DMS79 (cell line): ENCODE data around the gene RFXAP.

ENCODE experiments used
- DNase-seq: peaks from one replicate; lab custom pipeline; 2025; lab: John Stamatoyannopoulos, UW

The RFXAP gene

GRCh38 chr13:36817996-36818803, 822 bp upstream of the RFXAP start:
- DNase-seq = no peak

DNA sequence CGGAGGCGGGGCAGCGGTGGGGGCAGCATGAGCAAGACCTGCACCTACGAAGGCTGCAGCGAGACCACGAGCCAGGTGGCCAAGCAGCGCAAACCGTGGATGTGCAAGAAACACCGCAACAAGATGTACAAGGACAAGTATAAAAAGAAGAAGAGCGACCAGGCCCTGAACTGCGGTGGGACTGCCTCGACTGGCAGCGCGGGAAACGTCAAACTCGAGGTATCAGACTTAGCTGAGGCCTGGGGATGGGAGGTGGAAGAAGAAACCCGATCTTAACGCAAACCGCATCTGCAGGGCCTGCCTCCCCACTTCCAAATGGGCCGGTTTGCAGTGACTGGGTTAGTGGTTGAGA, 693 bp downstream of the RFXAP start:
- DNase-seq = no peak

GRCh38 chr13:36820222-36820621, 1.2 kb downstream of the RFXAP start:
- no peak for DNase-seq

DNA sequence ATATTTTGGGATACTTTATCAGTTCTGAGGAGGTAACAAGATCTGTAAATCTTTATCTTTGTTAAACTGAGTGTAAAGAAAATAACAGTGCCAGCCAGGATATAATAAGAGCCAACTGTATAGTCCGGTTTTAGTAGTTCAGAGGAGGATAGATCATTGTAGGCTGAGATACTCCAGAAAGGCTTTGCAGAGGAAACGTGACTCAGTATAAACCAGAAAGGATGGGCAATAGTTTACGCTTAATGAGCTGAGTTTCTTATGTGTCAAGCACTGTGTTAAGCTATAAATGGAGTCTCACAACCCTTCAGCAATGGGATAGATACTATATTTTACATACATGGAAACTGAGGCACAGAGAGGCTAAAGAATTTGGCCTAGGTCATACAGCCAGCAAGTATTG, 3.8 kb downstream of the RFXAP start:
- DNase-seq = no peak

- DNase-seq = no peak
These were observed 10.7 kb downstream of the RFXAP start for GRCh38 chr13:36829753-36830152.

- no peak for DNase-seq
These were observed 12.3 kb downstream of the RFXAP start for GRCh38 chr13:36831291-36831690.

DNA sequence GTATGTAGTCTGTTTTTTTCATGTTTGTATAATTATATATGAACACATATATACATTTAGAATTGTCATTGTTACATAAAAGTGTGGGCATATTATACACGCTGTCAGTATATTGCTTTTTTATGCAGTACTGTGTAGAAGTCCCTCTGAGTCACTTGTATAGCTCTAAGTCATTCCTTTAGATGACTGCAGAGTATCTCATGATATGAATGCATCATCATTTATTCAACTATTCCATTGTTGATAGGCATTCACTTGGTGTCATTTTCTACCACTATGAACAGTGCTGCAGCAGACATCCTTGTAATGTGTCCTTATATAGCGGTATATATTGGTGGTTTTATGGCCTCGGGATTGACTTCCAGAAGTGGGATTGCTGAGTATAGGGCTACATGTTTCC, 15.3 kb downstream of the RFXAP start:
- no peak for DNase-seq

GRCh38 chr13:36837354-36838092, 18.5 kb downstream of the RFXAP start:
- DNase-seq = no peak

GRCh38 chr13:36839281-36839680, 20.3 kb downstream of the RFXAP start:
- peak; percentile 24 for DNase-seq

DNA sequence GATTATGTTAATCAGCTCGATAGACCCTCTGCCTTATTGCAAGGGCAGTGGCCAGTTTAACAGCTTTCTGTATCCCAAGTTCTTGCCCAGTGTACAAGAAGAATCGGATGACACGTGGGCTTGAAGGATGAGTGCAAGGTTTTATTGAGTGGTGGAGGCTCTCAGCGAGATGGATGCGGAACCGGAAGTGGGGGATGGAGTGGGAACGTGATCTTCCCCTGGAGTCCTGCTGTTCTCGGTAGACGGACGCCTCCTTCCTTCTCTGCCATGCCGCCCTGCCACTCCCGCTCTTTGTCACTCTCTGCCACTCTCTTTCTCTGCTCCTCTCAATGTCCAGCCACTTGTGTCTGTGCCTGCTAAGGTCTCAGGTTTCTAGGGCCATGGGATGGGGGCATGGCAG, 21.0 kb downstream of the RFXAP start:
- no peak for DNase-seq

DNA sequence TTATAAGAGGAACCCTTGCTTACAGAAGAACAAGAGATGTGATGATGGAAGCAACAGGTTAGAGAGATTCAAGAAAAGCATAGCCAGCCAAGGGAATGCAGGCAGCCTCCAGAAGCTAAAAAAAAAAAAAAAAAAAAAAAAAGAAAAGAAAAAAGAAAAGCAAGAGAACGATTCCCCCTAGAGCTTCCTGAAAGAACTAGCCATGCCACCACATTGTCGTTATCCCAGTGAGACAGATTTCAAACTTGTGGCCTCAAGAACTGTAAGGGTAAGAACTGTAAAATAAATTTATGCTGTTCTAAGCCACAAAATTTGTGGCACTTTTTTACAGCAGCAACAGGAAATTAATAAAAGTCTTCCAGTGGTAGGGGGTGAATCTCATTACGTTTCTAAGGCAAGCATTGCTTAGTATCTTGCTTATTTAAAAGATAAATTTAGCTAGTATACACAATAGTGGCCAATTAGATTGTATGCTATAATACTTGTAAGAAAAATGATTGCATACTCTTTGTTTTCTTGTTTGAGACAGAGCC, 21.8 kb downstream of the RFXAP start:
- no peak for DNase-seq

DNA sequence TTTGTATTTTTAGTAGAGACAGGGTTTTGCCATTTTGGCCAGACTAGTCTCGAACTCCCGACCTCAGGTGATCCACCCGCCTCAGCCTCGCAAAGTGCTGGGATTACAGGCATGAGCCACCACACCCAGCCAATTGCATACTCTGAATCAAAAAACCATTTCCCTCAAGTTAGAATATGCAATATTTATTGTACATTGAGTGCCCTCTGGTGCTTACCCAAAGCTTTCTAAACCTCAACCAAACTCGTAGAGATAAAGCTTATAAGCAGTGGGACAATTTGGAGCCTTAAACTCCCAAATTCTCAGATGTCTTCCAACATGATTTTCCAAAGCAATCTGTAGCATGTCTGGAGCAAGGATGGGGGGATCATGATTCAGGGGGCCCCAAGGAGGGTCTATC, 22.4 kb downstream of the RFXAP start:
- no peak for DNase-seq

- no peak for DNase-seq
These were observed 28.6 kb downstream of the RFXAP start for GRCh38 chr13:36847606-36848005.

DNA sequence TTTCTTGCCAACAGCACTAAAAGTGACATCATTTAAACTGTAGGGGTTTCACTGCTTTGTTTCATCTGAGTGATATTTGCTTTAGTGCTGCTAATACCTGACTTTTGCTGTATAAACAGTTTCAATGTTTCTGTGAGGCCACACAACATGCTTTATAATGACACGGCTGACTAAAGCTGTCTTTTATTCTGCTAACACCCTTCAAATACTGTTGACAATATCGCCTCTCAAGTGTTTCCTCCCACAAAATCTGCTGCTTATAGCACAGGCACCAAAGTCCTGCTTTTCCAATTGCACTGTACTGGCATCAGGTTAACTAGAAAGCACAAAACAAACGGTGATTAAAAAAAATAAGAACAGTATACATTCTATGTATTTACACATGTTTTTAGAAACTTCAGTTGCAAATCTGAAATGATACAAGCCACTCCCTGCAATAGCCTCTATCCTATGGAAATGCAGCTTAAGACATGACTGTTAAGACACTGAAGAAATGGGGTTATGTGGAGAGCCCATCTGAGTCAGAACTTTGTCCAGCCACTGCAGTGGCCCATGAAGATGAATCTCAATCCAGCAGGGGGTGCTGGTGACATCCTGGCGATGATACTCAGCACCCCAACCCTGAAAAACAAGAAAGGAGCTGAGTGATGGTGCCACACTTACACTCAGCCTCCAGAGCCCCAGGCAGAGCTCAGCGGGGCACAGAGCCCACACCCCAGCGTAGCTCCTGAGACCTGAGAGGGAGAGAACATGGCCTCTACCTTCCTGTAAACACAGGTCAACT, 29.4 kb downstream of the RFXAP start:
- DNase-seq = no peak

DNA sequence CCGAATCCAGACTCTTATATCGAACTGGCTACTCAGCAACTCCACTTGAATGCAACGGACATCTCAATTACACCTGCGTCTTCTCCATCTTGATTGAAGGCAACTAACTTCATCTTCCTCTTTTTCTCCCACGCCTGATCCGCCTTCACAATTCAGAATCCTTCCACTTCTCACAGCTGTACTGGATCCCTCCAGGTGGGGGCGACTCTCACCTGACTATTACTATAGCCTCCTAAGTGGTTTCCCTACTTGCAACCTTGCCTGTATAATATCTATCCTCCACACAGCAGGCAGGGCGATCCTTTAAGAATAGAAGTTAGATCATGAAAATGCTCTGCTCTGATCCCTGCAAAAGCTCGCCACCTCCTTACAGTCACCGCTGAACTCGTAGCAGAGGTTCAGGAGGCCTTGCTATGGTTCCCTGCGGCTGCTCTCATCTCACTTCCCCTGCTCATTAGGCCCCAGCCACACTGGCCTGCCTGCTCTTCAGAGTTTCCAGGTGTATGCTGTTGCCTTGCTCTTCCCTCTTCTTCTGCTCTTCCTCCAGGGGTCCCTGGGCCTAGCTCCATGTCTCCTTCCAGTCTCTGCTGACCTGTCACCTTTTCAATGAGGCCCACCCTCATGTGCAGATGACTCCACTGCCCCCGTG, 31.9 kb downstream of the RFXAP start:
- no peak for DNase-seq

- DNase-seq = no peak
These were observed 38.2 kb downstream of the RFXAP start for GRCh38 chr13:36857253-36857652.

DNA sequence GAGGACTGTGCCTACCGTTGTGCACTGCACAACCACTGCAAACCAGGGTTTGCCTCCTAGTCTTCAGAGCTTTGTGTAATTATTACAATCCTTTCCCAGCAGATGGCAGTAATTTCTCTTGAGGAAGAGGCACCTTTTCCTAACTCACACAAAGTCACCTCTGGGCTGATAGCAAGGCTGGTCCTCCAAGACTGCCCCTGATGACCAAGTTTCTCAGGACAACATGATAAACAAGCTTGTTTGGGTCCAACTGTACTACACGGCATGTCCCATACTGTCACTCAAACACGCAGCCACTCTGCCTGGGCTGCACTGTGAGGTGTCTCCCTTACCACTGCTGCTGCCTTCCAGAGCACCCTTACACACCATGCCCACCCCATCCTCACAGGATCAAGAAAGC, 39.3 kb downstream of the RFXAP start:
- DNase-seq = peak; percentile 21

DNA sequence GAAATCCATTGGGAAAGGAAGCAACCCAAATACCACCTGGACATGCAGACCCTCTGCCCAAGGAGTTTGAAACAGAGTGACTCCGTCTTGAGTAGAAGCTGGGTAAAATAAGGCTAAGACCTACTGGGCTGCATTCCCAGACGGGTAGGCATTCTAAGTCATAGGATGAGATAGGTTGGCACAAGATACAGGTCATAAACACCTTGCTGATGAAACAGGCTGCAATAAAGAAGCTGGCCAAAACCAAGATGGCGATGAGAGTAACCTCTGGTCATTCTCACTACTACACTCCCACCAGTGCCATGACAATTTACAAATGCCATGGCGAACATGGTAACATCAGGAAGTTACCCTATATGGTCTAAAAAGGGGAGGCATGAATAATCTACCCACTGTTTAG, 40.2 kb downstream of the RFXAP start:
- no peak for DNase-seq

DNA sequence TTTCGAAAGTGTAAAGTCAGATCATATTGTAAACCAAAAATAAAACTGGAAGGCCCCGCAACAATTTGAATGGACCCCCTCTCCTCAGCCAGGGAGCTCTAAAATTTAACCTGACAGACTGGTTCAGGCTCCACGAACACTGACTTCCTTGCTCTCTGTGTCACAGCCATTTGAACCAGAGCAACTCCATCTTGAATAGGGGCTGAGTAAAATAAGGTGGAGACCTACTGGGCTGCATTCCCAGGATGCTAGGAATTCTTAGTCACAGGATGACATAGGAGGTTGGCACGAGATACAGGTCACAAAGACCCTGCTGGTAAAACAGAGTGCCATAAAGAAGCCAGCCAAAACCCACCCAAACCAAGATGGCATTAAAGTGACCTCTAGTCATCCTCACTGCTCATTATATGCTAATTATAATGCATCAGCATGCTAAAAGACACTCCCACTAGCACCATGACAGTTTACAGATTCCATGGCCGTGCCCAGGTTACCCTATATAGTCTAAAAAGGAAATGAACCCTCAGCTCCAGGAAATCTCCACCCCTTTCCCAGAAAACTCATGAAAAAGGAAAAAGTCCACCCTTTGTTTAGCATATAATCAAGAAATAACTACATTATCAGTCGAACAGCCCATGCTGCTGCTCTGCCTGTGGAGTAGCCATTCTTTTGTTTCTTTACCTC, 43.1 kb downstream of the RFXAP start:
- no peak for DNase-seq

DNA sequence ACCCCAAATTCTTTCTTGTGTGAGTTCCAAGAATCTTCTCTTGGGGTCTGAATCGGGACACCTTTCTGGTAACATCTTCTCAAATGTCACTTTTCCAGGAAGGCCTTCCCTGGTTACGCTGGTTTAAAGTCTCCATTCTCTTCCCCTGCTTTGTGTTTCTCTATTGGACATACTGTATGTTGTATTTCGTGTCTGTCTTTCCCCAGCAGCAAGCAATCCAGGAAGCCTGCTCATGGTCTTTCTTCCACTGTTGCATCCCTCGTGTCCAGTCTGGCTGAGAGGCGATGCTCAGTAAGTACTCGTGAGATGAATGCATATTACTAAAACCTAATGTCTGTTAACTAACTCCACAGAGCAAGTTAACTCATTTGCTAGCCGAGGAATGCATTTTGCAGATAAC, 43.7 kb downstream of the RFXAP start:
- DNase-seq = no peak

DNA sequence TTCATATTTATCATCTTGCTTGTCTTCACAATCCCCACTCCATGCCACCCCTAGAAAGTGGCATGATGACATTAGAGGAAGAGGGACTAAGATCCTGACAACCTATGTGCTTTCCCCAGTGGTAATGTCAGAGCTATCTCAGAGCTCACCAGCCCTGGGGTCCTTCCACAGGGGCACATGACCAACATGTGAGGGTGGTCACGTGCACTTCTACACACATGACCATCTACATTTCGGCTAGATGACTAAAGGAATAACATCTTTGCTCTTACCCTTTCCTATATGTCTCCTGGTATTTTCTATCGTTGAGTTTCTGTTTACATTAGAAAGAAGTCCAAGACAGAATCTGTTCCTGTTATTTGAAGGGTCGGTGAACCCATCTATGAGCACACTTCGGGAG, 46.2 kb downstream of the RFXAP start:
- no peak for DNase-seq

DNA sequence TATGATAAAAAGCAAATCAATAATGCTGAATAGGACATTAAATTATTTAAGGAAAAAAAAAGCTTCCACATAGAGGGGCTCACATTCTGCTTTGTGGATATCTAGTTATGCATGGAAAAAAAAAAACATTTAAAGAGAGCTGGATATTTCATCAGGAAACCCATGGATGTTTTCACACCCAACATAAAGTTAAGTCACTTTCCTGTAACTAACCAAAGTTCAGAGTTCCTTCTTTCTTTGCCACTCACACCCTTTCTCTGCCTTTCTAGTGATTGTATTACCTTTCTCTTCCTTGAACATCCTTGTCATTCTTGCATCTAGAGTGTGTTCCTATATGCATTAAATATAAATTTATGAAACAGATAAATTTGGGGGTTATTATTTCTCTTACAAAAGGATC, 47.2 kb downstream of the RFXAP start:
- DNase-seq = no peak
